DND-41 (cell line): ENCODE data around the gene PP2D1.

ENCODE experiments used
- CTCF ChIP-seq: IDR thresholded peaks from 2 replicates; pipeline ENCODE4 v1.5.1; 2012; ENCODE audit warnings: borderline replicate concordance, low read length, moderate library complexity, mild to moderate bottlenecking; ENCODE audit not compliant: poor library complexity, severe bottlenecking; ENCODE audit errors: extremely low read depth
- EZH2 ChIP-seq: IDR thresholded peaks from 3 replicates; pipeline ENCODE4 v1.6.1; 2012; ENCODE audit warnings: borderline replicate concordance, low read depth, mild to moderate bottlenecking, moderate library complexity, low read length, inconsistent platforms; ENCODE audit not compliant: severe bottlenecking

DNA sequence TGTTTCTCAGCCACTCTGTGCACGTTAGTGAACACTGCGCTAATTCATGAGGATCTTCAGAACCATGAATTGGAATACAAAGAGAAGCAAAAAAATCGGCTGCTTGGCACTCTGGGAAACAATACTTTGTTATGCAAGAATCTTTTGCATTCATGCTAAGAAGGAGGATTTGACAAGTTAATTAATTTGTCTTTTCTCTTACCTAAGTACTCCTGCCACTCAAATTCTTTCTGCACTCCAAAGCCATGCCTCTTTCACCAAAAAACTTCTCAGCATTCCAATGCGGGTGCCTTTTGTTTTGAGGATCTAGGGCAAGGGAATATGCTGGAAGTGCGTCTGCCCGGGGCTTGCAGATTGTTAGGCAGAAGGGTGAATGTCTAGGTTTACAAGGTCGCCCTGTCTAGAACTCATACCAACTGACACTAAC, 16.9 kb upstream of the PP2D1 start:
- TF ChIP-seq CTCF (no peak), EZH2 (no peak)
